T-helper 1 cell treated with Interleukin-12 subunit alpha and Interleukin-12 subunit beta and Interleukin-4 antibody, amounts not matched to agents 30 ng/mL and 1 ng/mL, for 36 hours (primary cell): Measurements from ENCODE around the gene ACBD3. TPM values are rescaled to one million over a fixed set of nuclear protein-coding genes. Genes with fewer than 3 reads are reported as not detected.

Source experiments
- intact Hi-C: fragments of 100-400 bp; cut with micrococcal nuclease; formaldehyde crosslinking; loops from one replicate; pipeline ENCODE4 v1.15.1; 2024
- total RNA-seq: library from RNA; stranded (reverse); gene quantifications from 2 replicates; pipeline ENCODE4 v1.2.3, GENCODE V29; 2022

ACBD3 gene
- total RNA-seq, 1 donor from 2014 or later = 28.6 TPM

DNA sequence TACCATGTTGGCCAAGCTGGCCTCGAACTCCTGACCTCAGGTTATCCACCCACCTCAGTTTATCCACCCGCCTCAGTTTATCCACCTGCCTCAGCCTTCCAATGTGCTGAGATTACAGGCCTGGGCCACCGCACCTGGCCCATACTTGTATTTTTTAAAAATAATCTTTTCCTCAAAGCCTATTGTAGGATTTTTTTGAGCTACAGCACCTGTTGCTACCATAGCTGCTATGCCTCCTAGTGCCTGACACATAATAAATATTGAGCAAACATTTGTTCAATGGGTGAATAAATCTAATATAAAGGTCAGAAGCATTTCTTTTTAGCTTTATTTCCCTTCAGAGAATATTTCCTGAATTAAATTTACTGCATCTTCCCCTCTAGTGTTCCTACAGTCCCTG is 15.7 kb upstream of the ACBD3 start:
- intact Hi-C loops = no loop called here

DNA sequence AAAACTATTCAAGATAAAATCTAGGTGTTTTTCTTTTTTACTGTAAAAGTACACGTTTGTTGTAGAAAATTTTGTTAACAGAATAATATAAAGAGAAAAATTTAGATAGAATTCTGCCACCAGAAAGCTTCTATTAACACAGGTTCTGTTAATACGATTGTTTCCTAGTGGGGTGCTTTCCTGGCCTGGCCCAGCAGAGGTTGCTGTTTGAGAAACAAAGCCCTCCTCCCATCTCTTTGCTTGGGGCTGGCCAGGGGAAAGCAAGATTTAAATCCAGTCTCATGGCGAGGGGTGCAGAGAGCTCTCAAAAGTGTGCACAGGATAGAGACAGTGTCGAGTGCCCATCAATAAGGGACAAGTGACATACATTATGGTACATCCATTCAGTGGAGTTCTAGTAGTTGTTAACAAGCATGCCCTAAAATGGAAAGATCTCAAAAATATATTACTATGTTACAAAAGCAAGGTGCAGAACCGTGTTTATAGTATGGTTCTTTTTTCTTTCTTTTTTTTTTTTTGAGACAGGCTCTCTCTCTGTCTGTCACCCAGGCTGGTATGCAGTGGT is 14.6 kb upstream of the ACBD3 start:
- intact Hi-C loops = loop anchor here (1.0 kb wide), 1 partner anchor 132 kb away; no protein-coding TSS in a partner anchor

DNA sequence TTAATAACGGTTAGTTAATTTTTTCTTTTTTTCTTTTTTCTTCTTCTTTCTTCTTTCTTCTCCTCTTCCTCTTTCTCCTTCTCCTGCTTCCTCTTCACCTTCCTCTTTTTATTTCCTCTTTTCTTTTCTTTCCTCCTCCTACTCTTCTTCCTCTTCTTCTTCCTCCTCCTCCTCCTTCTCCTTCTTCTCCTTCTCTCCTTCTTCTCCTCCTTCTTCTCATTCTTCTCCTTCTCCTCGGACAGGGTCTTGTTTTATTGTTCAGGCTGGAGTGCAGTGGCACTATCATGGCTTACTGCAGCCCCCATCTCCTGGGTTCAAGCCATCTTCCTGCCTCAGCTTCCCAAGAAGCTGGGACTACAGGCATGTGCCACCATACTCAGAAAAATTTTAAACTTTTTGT is 13.4 kb upstream of the ACBD3 start:
- intact Hi-C loops = no loop called here

DNA sequence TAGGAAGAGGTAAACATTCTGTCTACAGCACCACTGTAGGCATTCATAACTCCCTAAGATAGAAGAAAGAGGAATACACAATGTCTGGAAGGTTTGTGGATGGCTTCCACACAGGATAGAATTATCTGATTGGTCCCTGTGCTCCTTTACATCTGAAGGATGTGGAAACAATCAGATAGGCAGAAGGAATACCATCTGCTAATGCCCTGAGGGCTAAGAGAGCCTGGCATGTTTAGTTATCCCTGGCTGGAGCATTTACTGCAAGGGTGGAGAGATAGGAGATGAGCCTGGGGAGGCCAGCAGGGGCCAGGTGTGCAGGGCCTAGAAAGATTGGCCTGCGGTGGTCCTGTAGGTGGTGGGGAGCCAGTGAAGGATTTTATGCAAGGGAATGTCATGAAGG is 8.6 kb upstream of the ACBD3 start:
- intact Hi-C loops = no loop called here

DNA sequence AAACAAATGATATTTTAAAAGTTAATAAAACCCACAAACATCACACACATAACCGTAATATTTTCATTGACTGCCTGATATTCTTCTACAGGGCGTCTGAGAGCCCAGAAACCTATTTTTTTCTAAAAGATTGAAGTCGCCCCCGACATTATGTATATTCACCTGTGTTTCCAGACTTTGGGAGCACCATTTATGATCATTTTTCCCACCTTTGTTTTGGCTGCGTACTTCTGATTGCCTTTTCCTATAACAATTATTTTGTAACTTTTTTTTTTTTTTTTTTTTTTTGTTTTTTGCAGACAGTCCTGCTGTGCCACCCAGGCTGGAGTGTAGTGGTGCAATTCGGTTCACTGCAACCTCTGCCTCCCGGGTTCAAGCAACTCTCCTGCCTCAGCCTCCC is 839 bp upstream of the ACBD3 start:
- intact Hi-C loops = loop anchor here (2.0 to 10.0 kb wide), 7 partner anchors 105 to 1377 kb away; partner anchors contain the start of gene ZNF678

DNA sequence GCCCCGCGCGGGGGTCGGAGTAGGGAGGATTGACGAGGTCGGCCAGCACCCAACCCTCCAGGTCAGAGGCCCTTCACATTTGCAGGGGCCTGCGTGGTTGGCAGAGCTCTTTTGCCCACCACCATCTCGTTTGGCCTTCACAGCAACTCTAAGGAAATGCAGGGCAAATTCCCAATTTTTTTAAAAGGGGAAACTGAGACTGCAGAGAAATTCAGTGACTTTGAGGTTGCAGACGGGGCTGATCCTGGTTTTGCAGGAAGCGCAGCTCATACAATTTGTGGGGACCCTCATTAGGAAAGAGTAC is 430 bp upstream of the ACBD3 start:
- intact Hi-C loops = loop anchor here (2.0 to 10.0 kb wide), 7 partner anchors 105 to 1378 kb away; partner anchors contain the start of gene ZNF678

DNA sequence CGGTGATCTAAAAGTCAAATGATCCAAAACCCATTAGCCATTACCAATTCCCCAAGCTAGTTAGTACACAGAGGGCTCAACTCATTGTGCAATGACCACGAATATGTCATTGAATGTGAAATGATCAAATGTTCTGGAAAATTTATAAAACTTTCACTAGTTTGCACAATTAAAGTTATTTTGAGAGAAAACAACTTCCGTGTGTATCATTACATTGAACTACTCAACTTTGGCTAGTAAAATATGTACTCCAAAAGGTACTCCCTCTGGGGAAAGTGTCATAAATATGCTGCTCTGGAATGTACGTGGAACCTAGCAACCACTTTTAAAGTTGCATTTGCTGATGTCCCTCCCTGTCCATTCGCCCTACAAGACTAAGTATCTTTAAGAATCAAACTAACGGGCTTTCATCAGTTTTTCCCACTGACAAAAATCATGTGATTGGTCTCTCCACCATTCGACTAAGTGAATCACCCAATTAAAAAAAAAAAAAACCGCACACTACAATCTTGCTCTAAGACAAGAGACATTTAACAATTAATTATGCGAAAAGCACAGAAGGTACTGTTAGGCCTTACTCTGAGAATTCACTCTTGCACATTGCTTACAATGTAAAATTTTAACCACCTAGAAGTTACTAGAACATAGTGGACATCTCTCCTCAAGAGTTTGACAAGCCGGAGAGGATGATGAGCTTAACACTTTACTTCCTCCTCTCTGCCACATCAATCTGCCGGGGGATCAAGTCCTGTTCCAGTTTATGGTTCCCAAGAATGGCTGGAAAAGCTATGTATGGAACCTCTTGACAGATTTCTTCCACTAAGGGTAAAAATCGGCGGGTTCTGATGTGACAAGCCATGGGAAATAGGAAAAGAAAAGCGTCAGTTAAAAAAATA is 1.2 kb downstream of the ACBD3 start:
- intact Hi-C loops = loop anchor here (1.0 to 10.0 kb wide), 11 partner anchors 12 to 1379 kb away; partner anchors contain the start of genes LIN9 and ZNF678

DNA sequence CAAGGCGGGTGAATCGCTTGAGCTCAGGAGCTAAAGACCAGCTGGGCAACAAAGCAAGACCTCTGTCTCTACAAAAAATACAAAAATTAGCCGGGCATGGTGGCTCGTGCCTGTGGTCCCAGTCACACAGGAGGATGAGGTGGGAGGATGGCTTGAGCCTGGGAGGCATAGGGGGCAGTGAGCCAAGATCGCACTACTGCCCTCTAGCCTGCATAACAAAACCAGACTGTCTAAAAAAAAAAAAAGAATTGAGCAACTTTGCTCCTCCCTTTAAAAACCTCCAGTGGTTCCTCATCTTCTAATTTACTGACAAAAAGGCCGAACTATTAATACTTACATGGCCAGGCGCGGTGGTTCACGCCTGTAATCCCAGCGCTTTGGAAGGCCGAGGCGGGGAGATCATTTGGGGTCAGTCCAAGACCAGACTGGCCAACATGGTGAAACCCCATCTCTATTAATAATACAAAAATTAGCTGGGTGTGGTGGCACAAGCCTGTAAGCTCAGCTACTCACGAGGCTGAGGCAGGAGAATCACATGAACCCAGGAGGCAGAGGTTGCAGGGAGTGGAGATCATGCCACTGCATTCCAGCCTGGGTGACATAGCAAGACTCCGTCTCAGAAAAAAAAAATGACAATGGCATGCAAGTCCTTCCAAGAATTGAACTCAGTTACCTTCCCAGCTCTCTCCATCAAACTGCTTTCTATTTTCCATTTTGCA is 4.4 kb downstream of the ACBD3 start:
- intact Hi-C loops = loop anchor here (10.0 kb wide), 2 partner anchors 717 to 1383 kb away; partner anchors contain the start of gene ZNF678

DNA sequence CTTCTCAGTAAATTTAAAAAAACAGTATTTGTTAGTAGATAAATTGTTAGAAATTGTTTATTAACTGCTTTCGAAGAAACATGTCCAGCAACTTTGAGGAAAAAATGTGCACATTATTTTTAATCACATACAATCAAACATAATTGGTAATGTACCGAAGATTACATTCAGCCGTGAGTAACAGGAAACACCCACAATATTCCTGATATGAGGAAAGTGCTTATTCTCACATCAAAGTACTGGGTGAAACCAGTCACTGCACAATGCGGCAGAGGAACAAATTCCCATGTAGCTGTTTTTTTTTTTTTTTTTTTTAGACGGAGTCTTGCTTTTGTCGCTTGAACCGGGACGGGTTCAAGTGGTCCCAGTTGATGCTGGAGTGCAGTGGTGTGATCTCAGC is 9.7 kb downstream of the ACBD3 start:
- intact Hi-C loops = no loop called here

DNA sequence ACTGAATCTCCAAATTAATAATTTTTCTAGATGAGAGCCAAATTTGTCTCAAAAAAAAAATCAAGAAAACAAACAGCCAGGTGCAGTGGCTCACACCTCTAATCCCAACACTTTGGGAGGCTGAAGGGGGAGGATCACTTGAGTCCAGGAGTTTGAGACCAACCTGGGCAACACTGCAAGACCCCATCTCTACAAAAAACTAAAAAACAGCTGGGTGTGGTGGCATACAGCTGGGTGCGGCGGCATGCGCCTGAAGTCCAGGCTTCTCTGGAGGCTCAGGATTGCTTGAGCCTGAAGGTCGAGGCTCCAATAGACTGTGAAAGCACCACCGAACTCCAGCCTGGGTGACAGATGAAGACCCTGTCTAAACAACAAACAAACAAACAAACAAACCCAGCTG is 14.0 kb downstream of the ACBD3 start:
- intact Hi-C loops = no loop called here

DNA sequence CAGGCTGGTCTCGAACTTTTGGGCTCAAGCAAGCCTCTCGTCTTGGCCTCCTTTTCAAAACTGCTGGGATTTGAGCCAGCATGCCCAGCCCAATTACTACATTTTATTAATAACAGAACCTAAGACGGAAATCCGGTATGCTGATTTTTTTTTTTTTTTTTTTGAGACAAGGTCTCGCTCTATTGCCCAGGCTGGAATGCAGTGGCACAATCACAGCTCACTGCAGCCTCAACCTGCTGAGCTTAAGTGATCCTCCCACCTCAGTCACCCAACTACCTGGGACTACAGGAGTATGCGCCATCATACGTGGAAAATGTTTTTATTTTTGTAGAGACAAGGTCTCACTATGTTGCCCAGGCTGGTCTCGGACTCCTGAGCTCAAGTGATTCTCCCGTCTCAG is 20.2 kb downstream of the ACBD3 start:
- intact Hi-C loops = no loop called here

DNA sequence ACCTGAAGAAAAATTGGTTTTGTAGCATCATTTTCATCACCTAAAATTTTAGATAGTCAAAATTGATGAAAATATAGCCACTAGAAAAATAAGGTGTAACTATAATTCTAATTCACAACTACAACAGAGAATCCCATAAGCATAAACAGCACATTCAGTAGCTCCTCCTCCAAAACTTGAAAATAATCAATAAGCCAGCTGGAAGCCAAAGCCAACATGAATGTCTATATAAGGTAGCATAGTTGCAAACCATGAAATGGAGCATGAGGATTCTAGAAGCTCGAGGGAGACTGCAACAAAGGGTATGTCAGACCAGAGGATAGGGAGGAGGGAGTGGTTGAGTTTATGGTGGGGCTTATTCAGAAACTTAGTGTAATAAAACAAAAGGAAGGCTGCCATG is 22.4 kb downstream of the ACBD3 start:
- intact Hi-C loops = no loop called here

DNA sequence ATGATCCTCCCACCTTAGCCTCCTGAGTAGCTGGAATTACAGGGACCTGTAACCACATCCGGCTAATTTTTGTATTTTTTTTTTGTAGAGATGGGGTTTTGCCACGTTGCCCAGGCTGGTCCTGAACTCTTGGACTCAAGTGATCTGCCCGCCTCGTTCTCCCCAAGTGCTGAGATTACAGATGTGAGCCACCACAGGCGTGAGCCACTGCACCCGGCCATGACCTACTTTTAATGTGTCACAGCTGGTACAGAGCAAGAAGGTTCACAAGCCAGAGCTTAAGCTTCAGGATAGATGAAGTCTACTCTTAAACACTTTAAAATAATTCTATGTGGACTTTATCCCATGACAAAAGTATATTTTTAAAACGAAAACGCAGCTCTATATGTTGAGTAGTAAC is 23.6 kb downstream of the ACBD3 start:
- intact Hi-C loops = no loop called here

DNA sequence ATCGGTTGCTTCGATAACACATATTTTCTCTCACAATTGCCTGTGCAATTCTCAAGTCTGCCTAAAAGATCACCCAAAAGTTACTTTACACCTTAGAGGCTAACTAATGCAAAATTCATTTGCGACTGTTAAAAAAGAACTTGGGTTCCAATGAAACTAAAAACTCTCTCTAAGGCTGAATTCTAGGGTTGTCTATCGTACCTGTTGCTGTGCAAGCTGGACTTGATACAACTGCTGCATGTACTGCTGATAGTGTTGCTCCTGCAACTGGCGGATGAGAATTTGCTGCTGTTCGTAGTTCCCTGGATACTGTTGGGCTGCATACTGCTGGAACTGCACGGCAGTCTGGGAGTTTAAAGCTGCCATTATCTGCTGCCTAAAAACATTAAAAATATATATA is 27.6 kb downstream of the ACBD3 start:
- intact Hi-C loops = loop anchor here (2.0 kb wide), 1 partner anchor 34 kb away; no protein-coding TSS in a partner anchor

DNA sequence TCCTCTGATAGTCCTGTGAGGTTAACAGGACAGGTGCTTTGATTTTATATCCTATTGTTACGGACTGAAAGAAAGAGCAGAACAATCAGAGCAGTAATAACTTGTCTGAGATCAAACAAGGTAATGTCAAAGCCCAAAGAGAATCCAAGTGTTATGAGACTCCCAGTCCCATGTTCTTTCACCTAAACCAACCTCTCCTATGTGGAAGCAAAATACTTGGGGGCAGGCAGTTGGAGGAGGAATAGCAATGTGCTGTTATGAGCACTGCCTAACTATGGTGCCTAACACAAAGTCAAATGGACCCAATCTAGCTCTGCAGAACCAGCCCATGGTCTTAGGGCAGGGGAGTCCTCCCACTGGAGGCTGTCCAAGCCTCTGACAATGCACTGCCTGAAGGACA is 28.1 kb downstream of the ACBD3 start:
- intact Hi-C loops = loop anchor here (2.0 kb wide), 1 partner anchor 34 kb away; no protein-coding TSS in a partner anchor

DNA sequence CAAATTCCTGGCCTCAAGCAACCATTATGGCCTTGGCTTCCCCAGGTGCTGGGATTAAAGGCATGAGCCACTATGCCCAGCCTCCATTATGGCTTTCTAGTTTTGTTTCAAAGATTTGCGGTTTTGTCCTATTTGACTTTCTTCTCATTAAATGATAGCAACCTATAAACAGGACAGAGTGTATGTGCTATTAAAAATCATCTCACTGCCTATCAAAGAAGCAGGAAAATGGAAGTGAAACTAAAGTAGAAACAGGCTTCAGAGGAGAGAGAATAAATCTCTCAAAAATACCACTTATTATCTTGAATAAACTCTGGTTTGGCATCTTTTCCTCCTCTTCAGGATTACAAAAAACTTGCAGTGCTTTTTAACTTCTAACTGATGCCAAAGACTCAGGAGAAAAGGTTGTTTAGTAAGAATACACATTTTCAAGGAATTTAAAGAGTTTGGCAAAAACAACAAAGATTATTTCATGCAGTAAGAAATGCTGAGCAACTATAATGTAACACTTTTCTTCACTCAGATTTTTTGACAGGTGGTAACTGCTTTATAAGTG is 28.7 kb downstream of the ACBD3 start:
- intact Hi-C loops = loop anchor here (2.0 kb wide), 1 partner anchor 33 kb away; no protein-coding TSS in a partner anchor

DNA sequence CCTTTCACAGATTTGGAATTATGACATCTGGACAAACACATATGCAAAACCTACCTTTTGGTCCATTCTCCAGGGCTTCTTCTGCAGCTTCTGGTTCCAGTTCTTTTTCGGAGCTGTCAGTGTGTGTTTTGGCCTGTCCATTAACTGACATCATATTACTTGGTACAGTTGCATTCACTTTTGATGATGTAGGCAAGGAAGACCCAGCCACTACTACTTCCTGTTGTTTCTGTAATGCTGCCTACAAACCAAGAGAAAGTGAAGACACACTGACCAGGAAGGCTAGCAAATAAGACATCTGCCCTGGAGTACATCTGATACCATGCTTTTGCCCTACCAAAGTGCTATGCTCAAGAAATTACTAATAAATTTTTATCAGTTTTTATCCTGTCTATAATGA is 31.9 kb downstream of the ACBD3 start:
- intact Hi-C loops = no loop called here

DNA sequence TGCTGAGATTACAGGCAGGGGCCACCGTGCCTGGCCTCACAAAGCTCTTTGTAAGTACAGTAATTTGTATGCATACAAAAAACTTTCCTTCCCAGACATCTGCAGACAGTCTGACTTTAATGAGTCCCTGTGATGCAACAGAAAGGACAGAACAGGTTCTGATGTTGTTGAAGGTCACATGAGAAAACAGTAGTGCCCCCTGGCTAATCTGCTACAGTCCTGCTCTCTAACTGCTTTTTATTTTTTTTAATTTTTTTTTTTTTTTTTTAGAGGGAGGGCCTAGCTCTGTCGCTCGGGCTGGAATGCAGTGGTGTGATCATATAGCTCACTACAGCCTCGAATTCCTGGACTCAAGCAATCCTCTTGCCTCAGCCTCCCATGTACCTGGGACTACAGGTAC is 36.7 kb downstream of the ACBD3 start:
- intact Hi-C loops = no loop called here

DNA sequence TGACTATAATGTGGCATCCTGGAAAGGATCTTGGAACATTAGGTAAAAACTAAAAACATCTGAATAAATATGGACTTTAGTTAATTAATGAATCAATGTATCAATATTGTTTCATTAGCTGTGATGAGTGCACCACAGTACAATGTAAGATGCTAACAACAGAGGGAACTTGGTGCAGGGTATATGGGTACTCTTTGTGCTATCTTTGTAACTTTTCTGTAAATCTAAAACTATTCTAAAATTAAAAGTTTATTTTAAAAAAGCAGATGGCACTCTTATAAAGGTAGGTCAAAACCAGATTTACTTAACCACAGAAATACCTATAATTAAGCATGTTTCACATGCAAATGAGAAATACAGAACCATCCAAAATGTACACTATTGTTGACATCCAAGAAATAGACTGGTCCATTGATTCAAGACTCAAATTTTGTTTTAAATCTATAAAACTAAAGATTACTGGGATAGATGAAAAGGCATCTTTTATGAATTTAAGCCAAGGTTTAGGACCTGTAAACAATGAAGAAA is 38.4 kb downstream of the ACBD3 start:
- intact Hi-C loops = no loop called here

DNA sequence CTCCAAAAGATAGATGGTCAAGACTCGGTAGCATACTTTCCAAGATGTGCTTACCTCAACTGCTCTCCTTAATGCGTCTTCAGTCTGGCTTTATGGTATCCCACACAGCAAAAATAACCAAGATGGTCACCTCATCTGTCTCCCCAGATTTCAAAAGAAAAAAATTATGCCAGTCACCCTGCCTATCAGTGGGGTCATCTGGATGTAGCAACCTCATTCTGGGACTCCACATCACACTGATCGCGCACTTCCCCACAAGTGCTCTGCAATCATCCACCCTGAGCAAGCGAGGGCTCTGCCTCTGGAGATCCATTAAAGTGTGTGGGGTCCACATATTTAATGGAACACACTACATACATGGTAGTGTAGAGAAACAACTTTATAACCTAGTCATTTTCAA is 42.5 kb downstream of the ACBD3 start:
- intact Hi-C loops = no loop called here

DNA sequence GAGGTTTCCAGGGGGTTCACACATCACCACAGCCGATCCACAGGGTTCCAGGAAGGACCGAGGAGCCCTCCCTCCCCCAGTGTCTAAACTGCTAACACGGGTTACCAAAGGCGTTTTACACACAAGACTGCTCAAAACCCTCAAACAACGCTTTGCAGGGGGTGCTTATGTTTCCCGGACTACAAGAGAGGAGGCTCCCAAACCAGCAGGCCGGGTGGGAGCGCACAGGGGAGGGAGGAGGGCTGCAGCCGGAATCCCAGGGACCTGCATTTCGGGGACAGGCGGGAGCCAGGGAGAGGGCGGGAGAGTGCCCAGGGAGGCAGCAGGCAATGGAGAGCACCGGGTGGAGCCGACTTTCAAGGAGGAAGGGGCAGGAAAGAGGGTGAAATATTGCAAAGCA is 50.8 kb downstream of the ACBD3 start:
- intact Hi-C loops = no loop called here
